Naive B cell (primary cell): Measurements from ENCODE around the gene ALDH18A1. TPM values are rescaled to one million over a fixed set of nuclear protein-coding genes. Genes with fewer than 3 reads are reported as not detected.
A peak's percentile ranks its signal among the peaks of the same experiment; 100 is the strongest.
"Not testable (repeated sequence)": the region's sequence is repeated elsewhere in the genome, so short reads cannot be mapped to it uniquely, and the experiment has no call there.

Experiments used
- ATAC-seq, 2 donors: fragments of 150-1000 bp; cut with Tn5 transposase; 2 replicates each; pipeline ENCODE4 v1.10.0; 2021; ENCODE audit warnings: low read depth in 2 of 2, mild to moderate bottlenecking in 2 of 2, moderate library complexity in 2 of 2
- DNase-seq: peaks from one replicate; pipeline ENCODE4 v3.0.0; 2022
- H3K27ac Mint-ChIP-seq, 6 donors: one replicate each; pipeline ENCODE4 v1.8.0; 2020 to 2022; ENCODE audit warnings: mild to moderate bottlenecking in 6 of 6, mixed read lengths in 6 of 6, moderate library complexity in 5 of 6, inconsistent platforms in 2 of 6
- H3K27me3 Mint-ChIP-seq, 3 donors: one replicate each; pipeline ENCODE4 v1.8.0; 2021 to 2022; ENCODE audit warnings: mixed read lengths in 3 of 3, mild to moderate bottlenecking in 1 of 3
- H3K36me3 Mint-ChIP-seq, 2 donors: one replicate each; pipeline ENCODE4 v1.8.0; 2020 to 2022; ENCODE audit warnings: mixed read lengths in 2 of 2, inconsistent platforms in 1 of 2, mild to moderate bottlenecking in 1 of 2
- H3K4me1 Mint-ChIP-seq, 3 donors: one replicate each; pipeline ENCODE4 v1.8.0; 2020 to 2022; ENCODE audit warnings: mixed read lengths in 3 of 3, inconsistent platforms in 1 of 3, mild to moderate bottlenecking in 1 of 3, moderate library complexity in 1 of 3
- H3K4me3 Mint-ChIP-seq, 8 donors: one replicate each; pipeline ENCODE4 v1.8.0; 2020 to 2022; ENCODE audit warnings: mild to moderate bottlenecking in 8 of 8, mixed read lengths in 8 of 8, moderate library complexity in 8 of 8, inconsistent platforms in 2 of 8
- H3K9me3 Mint-ChIP-seq, 7 donors: one replicate each; pipeline ENCODE4 v1.8.0; 2020 to 2022; ENCODE audit warnings: mixed read lengths in 7 of 7, mild to moderate bottlenecking in 5 of 7, inconsistent platforms in 2 of 7, moderate library complexity in 1 of 7
- polyA plus RNA-seq, 6 donors: library from polyadenylated mRNA; unstranded; fragments of 300-500 nt; fragmentation: Illumina TruSeq; gene quantifications; one replicate each; pipeline ENCODE4 v1.2.3, GENCODE V29; 2021; ENCODE audit warnings: low read depth in 6 of 6

Gene ALDH18A1
- polyA plus RNA-seq: 10 to 100 TPM; 32.7 to 61.8 (median 45.5) TPM

- peaks cover 0 to 4% (median 1%) of the 10 kb centered on the region in 7 donors for H3K9me3 Mint-ChIP-seq
- peaks cover 5 to 13% of the 10 kb centered on the region in 2 donors for H3K36me3 Mint-ChIP-seq
- no peaks in the 10 kb centered on the region for H3K27me3 Mint-ChIP-seq
- peak within 1 kb of the TSS; percentile 90 to 98 (median 96) for H3K27ac Mint-ChIP-seq
- DNase-seq: peak; percentile 93
- peaks cover 17 to 31% (median 28%) of the 10 kb centered on the region in 3 donors for H3K4me1 Mint-ChIP-seq
- ATAC-seq: peak; percentile 84 to 87
- H3K4me3 Mint-ChIP-seq: peak within 1 kb of the TSS; percentile 92 to 100 (median 100)
These were observed at the start of gene ALDH18A1 for GRCh38 chr10:95656291-95657164. TSS of gene ALDH18A1 (minus strand) at chr10:95656711. CDS start at chr10:95653377, 3,334 bp downstream.

GRCh38 chr10:95698415-95698814 is 41.9 kb upstream of the ALDH18A1 start:
- DNase-seq (no peak), ATAC-seq (no peak)
- H3K27me3 Mint-ChIP-seq: no peaks in the 10 kb centered on the region
- H3K27ac Mint-ChIP-seq: peak overlapping the region in 3 of 6 donors; percentile 73 to 93 (median 85)
- peaks cover 0 to 6% (median 0%) of the 10 kb centered on the region in 7 donors for H3K9me3 Mint-ChIP-seq
- peak overlapping the region in 1 of 8 donors; percentile 25 for H3K4me3 Mint-ChIP-seq
- peaks cover 25 to 45% (median 29%) of the 10 kb centered on the region in 3 donors for H3K4me1 Mint-ChIP-seq
- no peaks in the 10 kb centered on the region for H3K36me3 Mint-ChIP-seq

GRCh38 chr10:95697429-95697828 is 40.9 kb upstream of the ALDH18A1 start:
- ATAC-seq: peak; percentile 31 to 33
- peak; percentile 69 for DNase-seq
- H3K27me3 Mint-ChIP-seq: no peaks in the 10 kb centered on the region
- peaks cover 33 to 55% (median 38%) of the 10 kb centered on the region in 3 donors for H3K4me1 Mint-ChIP-seq
- H3K36me3 Mint-ChIP-seq: no peaks in the 10 kb centered on the region
- H3K27ac Mint-ChIP-seq: peak overlapping the region; percentile 30 to 96 (median 89)
- peak overlapping the region; percentile 3 to 77 (median 48) for H3K4me3 Mint-ChIP-seq
- H3K9me3 Mint-ChIP-seq: peaks cover 0 to 6% (median 0%) of the 10 kb centered on the region in 7 donors

GRCh38 chr10:95694665-95695064 is 38.2 kb upstream of the ALDH18A1 start:
- ATAC-seq (no peak), DNase-seq (no peak)
- H3K27me3 Mint-ChIP-seq: no peaks in the 10 kb centered on the region
- H3K9me3 Mint-ChIP-seq: peaks cover 0 to 6% (median 0%) of the 10 kb centered on the region in 7 donors
- H3K36me3 Mint-ChIP-seq: peaks cover 5 to 6% of the 10 kb centered on the region in 2 donors
- H3K4me3 Mint-ChIP-seq: peak overlapping the region in 6 of 8 donors; percentile 15 to 98 (median 96)
- peaks cover 44 to 74% (median 64%) of the 10 kb centered on the region in 3 donors for H3K4me1 Mint-ChIP-seq
- peak overlapping the region in 4 of 6 donors; percentile 20 to 98 (median 96) for H3K27ac Mint-ChIP-seq

GRCh38 chr10:95693668-95694534 is 37.4 kb upstream of the ALDH18A1 start, which contains the start of gene TCTN3:
TSS of gene TCTN3 (minus strand) at chr10:95693927. CDS start at chr10:95693899, 28 bp downstream.
- Mint-ChIP-seq H3K27me3 (no peaks in the 10 kb centered on the region), H3K36me3 (peaks cover 5 to 6% of the 10 kb centered on the region in 2 donors), H3K4me3 (peak within 1 kb of the TSS; percentile 93 to 99 (median 97)), H3K27ac (peak within 1 kb of the TSS; percentile 94 to 100 (median 98)), H3K4me1 (peaks cover 44 to 72% (median 68%) of the 10 kb centered on the region in 3 donors), H3K9me3 (peaks cover 0 to 6% (median 0%) of the 10 kb centered on the region in 7 donors)
- peak; percentile 96 for DNase-seq
- ATAC-seq: peak; percentile 93 to 95

- peak overlapping the region; percentile 93 to 99 (median 97) for H3K4me3 Mint-ChIP-seq
- H3K36me3 Mint-ChIP-seq: peaks cover 10 to 12% of the 10 kb centered on the region in 2 donors
These were observed 36.7 kb upstream of the ALDH18A1 start for GRCh38 chr10:95693071-95693667.

GRCh38 chr10:95691281-95691680 is 34.8 kb upstream of the ALDH18A1 start:
- H3K9me3 Mint-ChIP-seq: no peaks in the 10 kb centered on the region
- DNase-seq (no peak), ATAC-seq (no peak)
- H3K27me3 Mint-ChIP-seq: no peaks in the 10 kb centered on the region
- peaks cover 17 to 22% of the 10 kb centered on the region in 2 donors for H3K36me3 Mint-ChIP-seq
- peaks cover 32 to 56% (median 49%) of the 10 kb centered on the region in 3 donors for H3K4me1 Mint-ChIP-seq
- H3K4me3 Mint-ChIP-seq: peak overlapping the region in 1 of 8 donors; percentile 96
- H3K27ac Mint-ChIP-seq: peak overlapping the region in 1 of 6 donors; percentile 33

More at GRCh38 chr10:95693071-95693667, 36.7 kb upstream of the ALDH18A1 start:
- peaks cover 48 to 73% (median 68%) of the 10 kb centered on the region in 3 donors for H3K4me1 Mint-ChIP-seq
- ATAC-seq (no peak), DNase-seq (no peak)
- H3K27ac Mint-ChIP-seq: peak overlapping the region; percentile 94 to 100 (median 98)
- H3K9me3 Mint-ChIP-seq: peaks cover 0 to 3% (median 0%) of the 10 kb centered on the region in 7 donors
- no peaks in the 10 kb centered on the region for H3K27me3 Mint-ChIP-seq

- no peak for DNase-seq
- Mint-ChIP-seq H3K27me3 (no peaks in the 10 kb centered on the region), H3K4me3 (no peak overlapping the region), H3K27ac (no peak overlapping the region), H3K4me1 (peaks cover 28 to 49% (median 33%) of the 10 kb centered on the region in 3 donors), H3K36me3 (peaks cover 33 to 41% of the 10 kb centered on the region in 2 donors), H3K9me3 (no peaks in the 10 kb centered on the region)
- no peak for ATAC-seq
These were observed 32.1 kb upstream of the ALDH18A1 start for GRCh38 chr10:95688648-95689047.

GRCh38 chr10:95683966-95684365 is 27.5 kb upstream of the ALDH18A1 start:
- DNase-seq (no peak), ATAC-seq (no peak)
- no peaks in the 10 kb centered on the region for H3K9me3 Mint-ChIP-seq
- H3K4me1 Mint-ChIP-seq: peaks cover 2 to 7% (median 4%) of the 10 kb centered on the region in 3 donors
- H3K4me3 Mint-ChIP-seq: no peak overlapping the region
- H3K36me3 Mint-ChIP-seq: peaks cover 35 to 42% of the 10 kb centered on the region in 2 donors
- no peaks in the 10 kb centered on the region for H3K27me3 Mint-ChIP-seq
- no peak overlapping the region for H3K27ac Mint-ChIP-seq

GRCh38 chr10:95675403-95676116 is 19.0 kb upstream of the ALDH18A1 start:
- H3K27me3 Mint-ChIP-seq: no peaks in the 10 kb centered on the region
- no peak for DNase-seq
- H3K4me1 Mint-ChIP-seq: no peaks in the 10 kb centered on the region
- peaks cover 0 to 15% of the 10 kb centered on the region in 2 donors for H3K36me3 Mint-ChIP-seq
- H3K9me3 Mint-ChIP-seq: no peaks in the 10 kb centered on the region
- no peak for ATAC-seq
- no peak overlapping the region for H3K4me3 Mint-ChIP-seq
- H3K27ac Mint-ChIP-seq: no peak overlapping the region

GRCh38 chr10:95674643-95675042 is 18.1 kb upstream of the ALDH18A1 start:
- Mint-ChIP-seq H3K27me3 (no peaks in the 10 kb centered on the region), H3K9me3 (no peaks in the 10 kb centered on the region), H3K4me1 (no peaks in the 10 kb centered on the region), H3K36me3 (peaks cover 0 to 7% of the 10 kb centered on the region in 2 donors), H3K27ac (no peak overlapping the region), H3K4me3 (no peak overlapping the region)
- no peak for DNase-seq
- ATAC-seq: no peak

- H3K4me1 Mint-ChIP-seq, H3K36me3 Mint-ChIP-seq, H3K27ac Mint-ChIP-seq, ATAC-seq, DNase-seq, H3K9me3 Mint-ChIP-seq, H3K27me3 Mint-ChIP-seq, H3K4me3 Mint-ChIP-seq: not testable (repeated sequence)
These were observed 16.1 kb upstream of the ALDH18A1 start for GRCh38 chr10:95672641-95673040.
